ENCODE results near the gene TMEM168. TPM values are rescaled to one million over a fixed set of nuclear protein-coding genes. Genes with fewer than 3 reads are reported as not detected.

The TMEM168 gene
- total RNA-seq, 1 donor from 2014 or later: 29.4 TPM

- no peak for TF ChIP-seq EZH2 (IDR thresholded peaks at IDR 0.05)
- TF ChIP-seq EZH2phosphoT487 (IDR thresholded peaks at IDR 0.05): no peak
- TF ChIP-seq CTCF (IDR thresholded peaks at IDR 0.05): no peak
- no peak for DNase-seq (ENCODE audit: low spot score)
- H3K4me3 Mint-ChIP-seq: no peak overlapping the region
- H3K36me3 Mint-ChIP-seq: no peaks in the 10 kb centered on the region
- Histone ChIP-seq H4K20me1 (ENCODE audit: low read depth) (no peaks in the 10 kb centered on the region), H3K9ac (no peak overlapping the region), H3K4me3 (no peak overlapping the region), H3K79me2 (ENCODE audit: low read depth) (no peaks in the 10 kb centered on the region), H3K9me3 (ENCODE audit: low read depth) (peaks cover 5% of the 10 kb centered on the region), H3F3A (ENCODE audit: low read depth) (no peaks in the 10 kb centered on the region), H3K27me3 (no peaks in the 10 kb centered on the region), H3K27ac (no peak overlapping the region), H3K4me1 (no peaks in the 10 kb centered on the region), H3K4me2 (no peak overlapping the region), H2AFZ (replicated peaks) (peak overlapping the region; percentile 12), H3K36me3 (no peaks in the 10 kb centered on the region)
- H3K4me1 Mint-ChIP-seq: peaks cover 6% of the 10 kb centered on the region
- H3K27me3 Mint-ChIP-seq (ENCODE audit: insufficient read depth, low read depth): no peaks in the 10 kb centered on the region
- peaks cover 6% of the 10 kb centered on the region for H3K9me3 Mint-ChIP-seq
- H3K27ac Mint-ChIP-seq: peak overlapping the region; percentile 27
Observed at GRCh38 chr7:112726076-112726475, 64.1 kb downstream of the TMEM168 start.

DNA sequence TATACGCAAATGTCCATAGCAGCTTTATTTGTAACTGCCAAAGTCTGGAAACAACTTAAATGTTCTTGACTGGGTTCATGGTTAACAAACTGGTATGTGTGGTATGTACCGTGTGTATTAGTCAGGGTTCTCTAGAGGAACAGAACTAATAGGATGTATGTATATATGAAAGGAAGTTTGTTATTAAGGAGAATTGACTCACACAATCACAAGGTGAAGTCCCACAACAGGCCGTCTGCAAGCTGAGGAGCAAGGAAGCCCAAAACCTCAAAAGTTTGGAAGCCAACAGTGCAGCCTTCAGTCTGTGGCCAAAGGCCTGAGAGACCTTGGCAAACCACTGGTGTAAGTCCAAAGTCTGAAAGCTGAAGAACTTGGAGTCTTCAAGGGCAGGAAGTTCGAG is 66.8 kb downstream of the TMEM168 start:
- Histone ChIP-seq H3K9ac (no peak overlapping the region), H3K27ac (no peak overlapping the region), H3K79me2 (ENCODE audit: low read depth) (no peaks in the 10 kb centered on the region), H3F3A (ENCODE audit: low read depth) (no peaks in the 10 kb centered on the region), H2AFZ (replicated peaks) (no peak overlapping the region), H3K36me3 (no peaks in the 10 kb centered on the region), H3K4me2 (no peak overlapping the region), H4K20me1 (ENCODE audit: low read depth) (no peaks in the 10 kb centered on the region), H3K4me1 (no peaks in the 10 kb centered on the region), H3K27me3 (no peaks in the 10 kb centered on the region), H3K4me3 (no peak overlapping the region), H3K9me3 (ENCODE audit: low read depth) (peaks cover 4% of the 10 kb centered on the region)
- Mint-ChIP-seq H3K4me3 (no peak overlapping the region), H3K36me3 (no peaks in the 10 kb centered on the region), H3K4me1 (peaks cover 6% of the 10 kb centered on the region), H3K27ac (no peak overlapping the region), H3K9me3 (peaks cover 4% of the 10 kb centered on the region), H3K27me3 (ENCODE audit: insufficient read depth, low read depth) (no peaks in the 10 kb centered on the region)
- TF ChIP-seq EZH2 (IDR thresholded peaks at IDR 0.05): no peak
- TF ChIP-seq CTCF (IDR thresholded peaks at IDR 0.05): no peak
- no peak for TF ChIP-seq EZH2phosphoT487 (IDR thresholded peaks at IDR 0.05)
- no peak for DNase-seq (ENCODE audit: low spot score)

DNA sequence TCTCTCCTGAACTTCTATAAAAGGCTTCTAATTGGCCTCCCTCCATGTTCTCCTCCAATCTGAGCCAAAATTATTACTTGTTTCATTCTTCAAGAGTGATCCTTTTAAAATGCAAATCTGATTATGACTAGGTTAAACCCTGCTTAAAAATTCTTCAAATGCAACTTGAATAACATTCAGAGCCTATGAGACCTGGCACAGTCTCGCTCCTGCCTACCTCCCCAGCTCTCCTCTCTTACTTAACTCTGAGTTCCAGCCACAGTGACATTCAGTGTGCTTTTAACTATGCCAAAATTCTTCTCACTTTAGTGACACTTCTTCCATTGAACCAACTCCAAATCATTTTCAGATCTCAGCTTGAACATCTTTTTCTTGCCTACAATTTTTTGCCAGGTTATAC is 68.8 kb downstream of the TMEM168 start:
- no peak overlapping the region for H3K27ac Mint-ChIP-seq
- H3K4me1 Mint-ChIP-seq: peaks cover 6% of the 10 kb centered on the region
- no peaks in the 10 kb centered on the region for H3K4me1 ChIP-seq
- no peaks in the 10 kb centered on the region for H3K79me2 ChIP-seq (ENCODE audit: low read depth)
- H3K36me3 ChIP-seq: no peaks in the 10 kb centered on the region
- H3K36me3 Mint-ChIP-seq: no peaks in the 10 kb centered on the region
- no peak overlapping the region for H3K4me2 ChIP-seq
- H3K4me3 Mint-ChIP-seq: no peak overlapping the region
- H3K27ac ChIP-seq: no peak overlapping the region
- no peaks in the 10 kb centered on the region for H3K9me3 Mint-ChIP-seq
- H3K27me3 ChIP-seq: no peaks in the 10 kb centered on the region
- no peaks in the 10 kb centered on the region for H4K20me1 ChIP-seq (ENCODE audit: low read depth)
- no peaks in the 10 kb centered on the region for H3F3A ChIP-seq (ENCODE audit: low read depth)
- H3K9ac ChIP-seq: no peak overlapping the region
- no peak for DNase-seq (ENCODE audit: low spot score)
- no peak overlapping the region for H2AFZ ChIP-seq (replicated peaks)
- no peaks in the 10 kb centered on the region for H3K9me3 ChIP-seq (ENCODE audit: low read depth)
- TF ChIP-seq EZH2 (IDR thresholded peaks at IDR 0.05) (no peak), CTCF (IDR thresholded peaks at IDR 0.05) (no peak), EZH2phosphoT487 (IDR thresholded peaks at IDR 0.05) (no peak)
- H3K27me3 Mint-ChIP-seq (ENCODE audit: insufficient read depth, low read depth): no peaks in the 10 kb centered on the region
- no peak overlapping the region for H3K4me3 ChIP-seq
